Peyer's patch (tissue), 4 donors: Measurements from ENCODE around the gene MTFP1.

Experiments used
- CTCF ChIP-seq, 6 experiments: fragments of 450-650 bp in 4 of 6; fragments of 200-600 bp in 2 of 6; sonication (generic) in 1 of 6; IDR thresholded peaks; one replicate each; pipeline ENCODE4 v1.5.1; 2017 to 2019; ENCODE audit warnings: antibody characterized with exemption in 6 of 6, mild to moderate bottlenecking in 3 of 6, moderate library complexity in 1 of 6
- POLR2A ChIP-seq, 2 donors: fragments of 450-650 bp; IDR thresholded peaks; one replicate each; pipeline ENCODE4 v1.5.1; 2017; ENCODE audit warnings: antibody characterized with exemption in 2 of 2, mild to moderate bottlenecking in 2 of 2, moderate library complexity in 2 of 2

GRCh38 chr22:30396871-30397655 is 28.5 kb upstream of the MTFP1 start, which contains the start of gene SEC14L2:
- TF ChIP-seq CTCF (IDR thresholded peaks at IDR 0.05) (peak in 1 of 6 experiments; percentile 5), POLR2A (IDR thresholded peaks at IDR 0.05) (peak; percentile 81 to 86)
